HEK293 (cell line): Measurements from ENCODE around the gene KLHL29.

Experiments used
- GLI2 ChIP-seq: fragments of 450-650 bp; formaldehyde crosslinking; IDR thresholded peaks from 2 replicates; pipeline ENCODE4; 2017; ENCODE audit warnings: missing biosample characterization, missing genetic modification characterization, low read depth, borderline replicate concordance
- SALL2 ChIP-seq: fragments of 450-650 bp; formaldehyde crosslinking; IDR thresholded peaks from 2 replicates; pipeline ENCODE4 v1.5.0; 2017; ENCODE audit warnings: missing biosample characterization, mild to moderate bottlenecking, missing genetic modification characterization, borderline replicate concordance
- ZBTB20 ChIP-seq: fragments of 450-650 bp; formaldehyde crosslinking; IDR thresholded peaks from 2 replicates; pipeline ENCODE4 v1.5.1; 2016; ENCODE audit warnings: missing biosample characterization, missing genetic modification characterization
- ZFP3 ChIP-seq: fragments of 450-650 bp; formaldehyde crosslinking; IDR thresholded peaks from 2 replicates; pipeline ENCODE4 v1.5.1; 2016; ENCODE audit warnings: low read depth, missing biosample characterization, missing genetic modification characterization
- ZNF146 ChIP-seq: fragments of 450-650 bp; formaldehyde crosslinking; IDR thresholded peaks from 2 replicates; pipeline ENCODE4 v1.5.1; 2016; ENCODE audit warnings: missing biosample characterization, missing genetic modification characterization
- ZNF19 ChIP-seq: fragments of 450-650 bp; formaldehyde crosslinking; IDR thresholded peaks from 2 replicates; pipeline ENCODE4; 2016; ENCODE audit warnings: missing biosample characterization, missing genetic modification characterization, low read depth
- ZNF324 ChIP-seq: fragments of 450-650 bp; formaldehyde crosslinking; IDR thresholded peaks from 2 replicates; pipeline ENCODE4 v1.5.1; 2016; ENCODE audit warnings: missing biosample characterization, missing genetic modification characterization
- ZNF366 ChIP-seq: fragments of 450-650 bp; formaldehyde crosslinking; conservative IDR thresholded peaks from 2 replicates; pipeline ENCODE4 v1.5.1; 2016; ENCODE audit warnings: missing biosample characterization, missing genetic modification characterization
- ZNF670 ChIP-seq: fragments of 450-650 bp; formaldehyde crosslinking; IDR thresholded peaks from 2 replicates; pipeline ENCODE4 v1.5.1; 2016; ENCODE audit warnings: missing biosample characterization, missing genetic modification characterization, low read depth
- TF ChIP-seq, protein P1 (sequence below): fragments of 450-650 bp; formaldehyde crosslinking; IDR thresholded peaks from 2 replicates; pipeline ENCODE4 v1.5.1; 2016; ENCODE audit warnings: missing biosample characterization, missing genetic modification characterization
- TF ChIP-seq, protein P2 (sequence below): sonication (generic); formaldehyde crosslinking; IDR thresholded peaks from 2 replicates; pipeline ENCODE4 v1.8.1; 2022; ENCODE audit warnings: mild to moderate bottlenecking, moderate library complexity, missing genetic modification reagents
- TF ChIP-seq, protein P3 (sequence below): fragments of 450-650 bp; formaldehyde crosslinking; IDR thresholded peaks from 2 replicates; pipeline ENCODE4 v1.5.1; 2016; ENCODE audit warnings: missing biosample characterization, missing genetic modification characterization
- TF ChIP-seq, protein P4 (sequence below): fragments of 450-650 bp; formaldehyde crosslinking; IDR thresholded peaks from 2 replicates; pipeline ENCODE4 v1.5.1; 2016; ENCODE audit warnings: missing biosample characterization, missing genetic modification characterization
- TF ChIP-seq, protein P5 (sequence below): fragments of 450-650 bp; formaldehyde crosslinking; IDR thresholded peaks from 2 replicates; pipeline ENCODE4 v1.5.1; 2017; ENCODE audit warnings: missing biosample characterization, missing genetic modification characterization
- TF ChIP-seq, protein P6 (sequence below): fragments of 450-650 bp; formaldehyde crosslinking; IDR thresholded peaks from 2 replicates; pipeline ENCODE4 v1.5.1; 2016; ENCODE audit warnings: missing biosample characterization, missing genetic modification characterization, borderline replicate concordance
- TF ChIP-seq, protein P7 (sequence below): fragments of 450-650 bp; formaldehyde crosslinking; IDR thresholded peaks from 2 replicates; pipeline ENCODE4 v1.5.1; 2016; ENCODE audit warnings: missing biosample characterization, missing genetic modification characterization
- TF ChIP-seq, protein P8 (sequence below): fragments of 450-650 bp; formaldehyde crosslinking; IDR thresholded peaks from 2 replicates; pipeline ENCODE4 v1.5.1; 2017; ENCODE audit warnings: missing biosample characterization, missing genetic modification characterization
- TF ChIP-seq, protein P9 (sequence below): fragments of 450-650 bp; formaldehyde crosslinking; IDR thresholded peaks from 2 replicates; pipeline ENCODE4 v1.5.1; 2016; ENCODE audit warnings: missing biosample characterization, missing genetic modification characterization

Gene KLHL29

DNA sequence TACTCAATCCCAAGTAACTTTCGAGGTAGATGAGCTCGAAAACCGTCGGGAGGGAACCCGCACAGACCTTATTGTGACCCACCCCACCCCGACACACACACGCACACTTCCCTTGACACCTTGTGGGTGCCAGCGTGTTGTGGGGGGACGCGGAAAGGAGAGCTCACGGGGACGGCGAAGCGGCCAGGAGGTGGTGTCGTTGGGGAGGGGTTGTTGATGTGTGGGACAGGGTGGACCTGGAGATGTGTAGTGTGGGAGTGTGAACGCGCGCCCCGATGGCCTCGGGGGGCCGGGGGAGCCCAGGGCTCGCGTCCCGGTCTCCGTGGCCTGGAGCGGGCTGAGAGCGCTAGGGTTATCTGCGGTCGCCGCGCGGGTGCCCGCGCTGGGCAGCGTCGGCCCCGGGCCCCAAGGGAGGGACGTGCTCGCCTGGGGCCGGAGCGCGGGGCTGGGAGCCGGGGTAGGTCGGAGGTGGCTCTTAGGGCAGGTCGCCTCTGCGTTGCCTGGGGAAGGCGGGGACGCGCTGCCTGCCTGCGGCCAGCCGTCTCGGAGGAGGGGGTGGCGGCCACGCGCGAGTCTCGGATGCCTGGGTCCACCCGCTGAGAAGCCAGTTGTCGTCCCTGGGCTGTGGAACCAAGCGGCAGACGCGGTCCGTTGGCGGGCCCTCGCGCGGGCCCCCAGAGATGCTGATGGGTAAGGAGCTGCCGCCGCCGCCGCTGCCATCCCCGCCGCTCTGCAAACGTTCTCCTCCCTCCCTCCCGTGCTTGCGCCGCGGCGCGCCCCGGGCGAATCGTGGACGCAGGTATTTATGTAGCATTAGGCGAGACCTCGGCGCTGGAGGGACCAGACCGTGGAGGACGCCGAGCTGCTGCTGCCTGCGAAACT lies 1.6 kb downstream of the KLHL29 start (continued):
- TF ChIP-seq, protein P1, sequence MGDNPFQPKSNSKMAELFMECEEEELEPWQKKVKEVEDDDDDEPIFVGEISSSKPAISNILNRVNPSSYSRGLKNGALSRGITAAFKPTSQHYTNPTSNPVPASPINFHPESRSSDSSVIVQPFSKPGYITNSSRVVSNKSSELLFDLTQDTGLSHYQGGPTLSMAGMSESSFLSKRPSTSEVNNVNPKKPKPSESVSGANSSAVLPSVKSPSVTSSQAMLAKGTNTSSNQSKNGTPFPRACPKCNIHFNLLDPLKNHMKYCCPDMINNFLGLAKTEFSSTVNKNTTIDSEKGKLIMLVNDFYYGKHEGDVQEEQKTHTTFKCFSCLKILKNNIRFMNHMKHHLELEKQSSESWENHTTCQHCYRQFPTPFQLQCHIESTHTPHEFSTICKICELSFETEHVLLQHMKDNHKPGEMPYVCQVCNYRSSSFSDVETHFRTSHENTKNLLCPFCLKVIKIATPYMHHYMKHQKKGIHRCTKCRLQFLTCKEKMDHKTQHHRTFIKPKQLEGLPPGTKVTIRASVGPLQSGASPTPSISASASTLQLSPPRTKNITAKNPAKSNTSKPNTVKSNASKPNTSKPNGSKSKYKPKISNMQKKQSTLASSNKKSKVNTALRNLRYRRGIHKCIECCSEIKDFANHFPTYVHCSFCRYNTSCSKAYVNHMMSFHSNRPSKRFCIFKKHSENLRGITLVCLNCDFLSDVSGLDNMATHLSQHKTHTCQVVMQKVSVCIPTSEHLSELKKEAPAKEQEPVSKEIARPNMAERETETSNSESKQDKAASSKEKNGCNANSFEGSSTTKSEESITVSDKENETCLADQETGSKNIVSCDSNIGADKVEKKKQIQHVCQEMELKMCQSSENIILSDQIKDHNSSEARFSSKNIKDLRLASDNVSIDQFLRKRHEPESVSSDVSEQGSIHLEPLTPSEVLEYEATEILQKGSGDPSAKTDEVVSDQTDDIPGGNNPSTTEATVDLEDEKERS (tag by site-specific recombination) = no peak
- TF ChIP-seq ZNF19 (no peak), ZNF324 (tag by site-specific recombination) (0 out of 2 replicates have a peak, but pooled peaks have one; percentile 31), GLI2 (tag by site-specific recombination) (no peak), ZFP3 (tag by site-specific recombination) (no peak), ZNF366 (tag by site-specific recombination) (peak; percentile 68), ZNF146 (no peak), ZNF670 (tag by site-specific recombination) (no peak), ZBTB20 (peak; percentile 60; the same call in 1 of the 2 replicates), SALL2 (no peak)
- TF ChIP-seq, protein P2, sequence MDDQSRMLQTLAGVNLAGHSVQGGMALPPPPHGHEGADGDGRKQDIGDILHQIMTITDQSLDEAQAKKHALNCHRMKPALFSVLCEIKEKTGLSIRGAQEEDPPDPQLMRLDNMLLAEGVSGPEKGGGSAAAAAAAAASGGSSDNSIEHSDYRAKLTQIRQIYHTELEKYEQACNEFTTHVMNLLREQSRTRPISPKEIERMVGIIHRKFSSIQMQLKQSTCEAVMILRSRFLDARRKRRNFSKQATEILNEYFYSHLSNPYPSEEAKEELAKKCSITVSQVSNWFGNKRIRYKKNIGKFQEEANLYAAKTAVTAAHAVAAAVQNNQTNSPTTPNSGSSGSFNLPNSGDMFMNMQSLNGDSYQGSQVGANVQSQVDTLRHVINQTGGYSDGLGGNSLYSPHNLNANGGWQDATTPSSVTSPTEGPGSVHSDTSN = 0 out of 2 replicates have a peak, but pooled peaks have one; percentile 47
- TF ChIP-seq, protein P3, sequence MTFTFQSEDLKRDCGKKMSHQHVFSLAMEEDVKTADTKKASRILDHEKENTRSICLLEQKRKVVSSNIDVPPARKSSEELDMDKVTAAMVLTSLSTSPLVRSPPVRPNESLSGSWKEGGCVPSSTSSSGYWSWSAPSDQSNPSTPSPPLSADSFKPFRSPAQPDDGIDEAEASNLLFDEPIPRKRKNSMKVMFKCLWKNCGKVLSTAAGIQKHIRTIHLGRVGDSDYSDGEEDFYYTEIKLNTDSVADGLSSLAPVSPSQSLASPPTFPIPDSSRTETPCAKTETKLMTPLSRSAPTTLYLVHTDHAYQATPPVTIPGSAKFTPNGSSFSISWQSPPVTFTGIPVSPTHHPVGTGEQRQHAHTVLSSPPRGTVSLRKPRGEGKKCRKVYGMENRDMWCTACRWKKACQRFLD = no peak
- TF ChIP-seq, protein P4, sequence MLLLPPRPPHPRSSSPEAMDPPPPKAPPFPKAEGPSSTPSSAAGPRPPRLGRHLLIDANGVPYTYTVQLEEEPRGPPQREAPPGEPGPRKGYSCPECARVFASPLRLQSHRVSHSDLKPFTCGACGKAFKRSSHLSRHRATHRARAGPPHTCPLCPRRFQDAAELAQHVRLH (tag by site-specific recombination) = no peak
- TF ChIP-seq, protein P5, sequence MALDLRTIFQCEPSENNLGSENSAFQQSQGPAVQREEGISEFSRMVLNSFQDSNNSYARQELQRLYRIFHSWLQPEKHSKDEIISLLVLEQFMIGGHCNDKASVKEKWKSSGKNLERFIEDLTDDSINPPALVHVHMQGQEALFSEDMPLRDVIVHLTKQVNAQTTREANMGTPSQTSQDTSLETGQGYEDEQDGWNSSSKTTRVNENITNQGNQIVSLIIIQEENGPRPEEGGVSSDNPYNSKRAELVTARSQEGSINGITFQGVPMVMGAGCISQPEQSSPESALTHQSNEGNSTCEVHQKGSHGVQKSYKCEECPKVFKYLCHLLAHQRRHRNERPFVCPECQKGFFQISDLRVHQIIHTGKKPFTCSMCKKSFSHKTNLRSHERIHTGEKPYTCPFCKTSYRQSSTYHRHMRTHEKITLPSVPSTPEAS (tag by site-specific recombination) = 0 out of 2 replicates have a peak, but pooled peaks have one; percentile 13
- TF ChIP-seq, protein P6, sequence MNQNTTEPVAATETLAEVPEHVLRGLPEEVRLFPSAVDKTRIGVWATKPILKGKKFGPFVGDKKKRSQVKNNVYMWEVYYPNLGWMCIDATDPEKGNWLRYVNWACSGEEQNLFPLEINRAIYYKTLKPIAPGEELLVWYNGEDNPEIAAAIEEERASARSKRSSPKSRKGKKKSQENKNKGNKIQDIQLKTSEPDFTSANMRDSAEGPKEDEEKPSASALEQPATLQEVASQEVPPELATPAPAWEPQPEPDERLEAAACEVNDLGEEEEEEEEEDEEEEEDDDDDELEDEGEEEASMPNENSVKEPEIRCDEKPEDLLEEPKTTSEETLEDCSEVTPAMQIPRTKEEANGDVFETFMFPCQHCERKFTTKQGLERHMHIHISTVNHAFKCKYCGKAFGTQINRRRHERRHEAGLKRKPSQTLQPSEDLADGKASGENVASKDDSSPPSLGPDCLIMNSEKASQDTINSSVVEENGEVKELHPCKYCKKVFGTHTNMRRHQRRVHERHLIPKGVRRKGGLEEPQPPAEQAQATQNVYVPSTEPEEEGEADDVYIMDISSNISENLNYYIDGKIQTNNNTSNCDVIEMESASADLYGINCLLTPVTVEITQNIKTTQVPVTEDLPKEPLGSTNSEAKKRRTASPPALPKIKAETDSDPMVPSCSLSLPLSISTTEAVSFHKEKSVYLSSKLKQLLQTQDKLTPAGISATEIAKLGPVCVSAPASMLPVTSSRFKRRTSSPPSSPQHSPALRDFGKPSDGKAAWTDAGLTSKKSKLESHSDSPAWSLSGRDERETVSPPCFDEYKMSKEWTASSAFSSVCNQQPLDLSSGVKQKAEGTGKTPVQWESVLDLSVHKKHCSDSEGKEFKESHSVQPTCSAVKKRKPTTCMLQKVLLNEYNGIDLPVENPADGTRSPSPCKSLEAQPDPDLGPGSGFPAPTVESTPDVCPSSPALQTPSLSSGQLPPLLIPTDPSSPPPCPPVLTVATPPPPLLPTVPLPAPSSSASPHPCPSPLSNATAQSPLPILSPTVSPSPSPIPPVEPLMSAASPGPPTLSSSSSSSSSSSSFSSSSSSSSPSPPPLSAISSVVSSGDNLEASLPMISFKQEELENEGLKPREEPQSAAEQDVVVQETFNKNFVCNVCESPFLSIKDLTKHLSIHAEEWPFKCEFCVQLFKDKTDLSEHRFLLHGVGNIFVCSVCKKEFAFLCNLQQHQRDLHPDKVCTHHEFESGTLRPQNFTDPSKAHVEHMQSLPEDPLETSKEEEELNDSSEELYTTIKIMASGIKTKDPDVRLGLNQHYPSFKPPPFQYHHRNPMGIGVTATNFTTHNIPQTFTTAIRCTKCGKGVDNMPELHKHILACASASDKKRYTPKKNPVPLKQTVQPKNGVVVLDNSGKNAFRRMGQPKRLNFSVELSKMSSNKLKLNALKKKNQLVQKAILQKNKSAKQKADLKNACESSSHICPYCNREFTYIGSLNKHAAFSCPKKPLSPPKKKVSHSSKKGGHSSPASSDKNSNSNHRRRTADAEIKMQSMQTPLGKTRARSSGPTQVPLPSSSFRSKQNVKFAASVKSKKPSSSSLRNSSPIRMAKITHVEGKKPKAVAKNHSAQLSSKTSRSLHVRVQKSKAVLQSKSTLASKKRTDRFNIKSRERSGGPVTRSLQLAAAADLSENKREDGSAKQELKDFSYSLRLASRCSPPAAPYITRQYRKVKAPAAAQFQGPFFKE = no peak
- TF ChIP-seq, protein P7, sequence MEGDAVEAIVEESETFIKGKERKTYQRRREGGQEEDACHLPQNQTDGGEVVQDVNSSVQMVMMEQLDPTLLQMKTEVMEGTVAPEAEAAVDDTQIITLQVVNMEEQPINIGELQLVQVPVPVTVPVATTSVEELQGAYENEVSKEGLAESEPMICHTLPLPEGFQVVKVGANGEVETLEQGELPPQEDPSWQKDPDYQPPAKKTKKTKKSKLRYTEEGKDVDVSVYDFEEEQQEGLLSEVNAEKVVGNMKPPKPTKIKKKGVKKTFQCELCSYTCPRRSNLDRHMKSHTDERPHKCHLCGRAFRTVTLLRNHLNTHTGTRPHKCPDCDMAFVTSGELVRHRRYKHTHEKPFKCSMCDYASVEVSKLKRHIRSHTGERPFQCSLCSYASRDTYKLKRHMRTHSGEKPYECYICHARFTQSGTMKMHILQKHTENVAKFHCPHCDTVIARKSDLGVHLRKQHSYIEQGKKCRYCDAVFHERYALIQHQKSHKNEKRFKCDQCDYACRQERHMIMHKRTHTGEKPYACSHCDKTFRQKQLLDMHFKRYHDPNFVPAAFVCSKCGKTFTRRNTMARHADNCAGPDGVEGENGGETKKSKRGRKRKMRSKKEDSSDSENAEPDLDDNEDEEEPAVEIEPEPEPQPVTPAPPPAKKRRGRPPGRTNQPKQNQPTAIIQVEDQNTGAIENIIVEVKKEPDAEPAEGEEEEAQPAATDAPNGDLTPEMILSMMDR (tag by site-specific recombination) = peak; percentile 70
- TF ChIP-seq, protein P8, sequence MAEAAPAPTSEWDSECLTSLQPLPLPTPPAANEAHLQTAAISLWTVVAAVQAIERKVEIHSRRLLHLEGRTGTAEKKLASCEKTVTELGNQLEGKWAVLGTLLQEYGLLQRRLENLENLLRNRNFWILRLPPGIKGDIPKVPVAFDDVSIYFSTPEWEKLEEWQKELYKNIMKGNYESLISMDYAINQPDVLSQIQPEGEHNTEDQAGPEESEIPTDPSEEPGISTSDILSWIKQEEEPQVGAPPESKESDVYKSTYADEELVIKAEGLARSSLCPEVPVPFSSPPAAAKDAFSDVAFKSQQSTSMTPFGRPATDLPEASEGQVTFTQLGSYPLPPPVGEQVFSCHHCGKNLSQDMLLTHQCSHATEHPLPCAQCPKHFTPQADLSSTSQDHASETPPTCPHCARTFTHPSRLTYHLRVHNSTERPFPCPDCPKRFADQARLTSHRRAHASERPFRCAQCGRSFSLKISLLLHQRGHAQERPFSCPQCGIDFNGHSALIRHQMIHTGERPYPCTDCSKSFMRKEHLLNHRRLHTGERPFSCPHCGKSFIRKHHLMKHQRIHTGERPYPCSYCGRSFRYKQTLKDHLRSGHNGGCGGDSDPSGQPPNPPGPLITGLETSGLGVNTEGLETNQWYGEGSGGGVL = 0 out of 2 replicates have a peak, but pooled peaks have one; percentile 13
- TF ChIP-seq, protein P9, sequence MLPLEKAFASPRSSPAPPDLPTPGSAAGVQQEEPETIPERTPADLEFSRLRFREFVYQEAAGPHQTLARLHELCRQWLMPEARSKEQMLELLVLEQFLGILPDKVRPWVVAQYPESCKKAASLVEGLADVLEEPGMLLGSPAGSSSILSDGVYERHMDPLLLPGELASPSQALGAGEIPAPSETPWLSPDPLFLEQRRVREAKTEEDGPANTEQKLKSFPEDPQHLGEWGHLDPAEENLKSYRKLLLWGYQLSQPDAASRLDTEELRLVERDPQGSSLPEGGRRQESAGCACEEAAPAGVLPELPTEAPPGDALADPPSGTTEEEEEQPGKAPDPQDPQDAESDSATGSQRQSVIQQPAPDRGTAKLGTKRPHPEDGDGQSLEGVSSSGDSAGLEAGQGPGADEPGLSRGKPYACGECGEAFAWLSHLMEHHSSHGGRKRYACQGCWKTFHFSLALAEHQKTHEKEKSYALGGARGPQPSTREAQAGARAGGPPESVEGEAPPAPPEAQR = no peak
